GM15510 (cell line): ENCODE measurements around the gene SNAPC1.

Source experiments
- POLR2A ChIP-seq: IDR thresholded peaks from 3 replicates; pipeline ENCODE4 v1.6.1; 2011; ENCODE audit warnings: borderline replicate concordance; ENCODE audit not compliant: insufficient read length; ENCODE audit errors: extremely low read depth

SNAPC1 gene

GRCh38 chr14:61739133-61739532, 23.1 kb upstream of the SNAPC1 start:
- no peak for TF ChIP-seq POLR2A

GRCh38 chr14:61742371-61742770, 19.8 kb upstream of the SNAPC1 start:
- TF ChIP-seq POLR2A = no peak

- no peak for TF ChIP-seq POLR2A
Measured at GRCh38 chr14:61744238-61744637, 18.0 kb upstream of the SNAPC1 start.

GRCh38 chr14:61746881-61747280, 15.3 kb upstream of the SNAPC1 start:
- TF ChIP-seq POLR2A = no peak

GRCh38 chr14:61747342-61747741, 14.9 kb upstream of the SNAPC1 start:
- TF ChIP-seq POLR2A = no peak

GRCh38 chr14:61749264-61749663, 13.0 kb upstream of the SNAPC1 start:
- no peak for TF ChIP-seq POLR2A

GRCh38 chr14:61749867-61750266, 12.4 kb upstream of the SNAPC1 start:
- no peak for TF ChIP-seq POLR2A

GRCh38 chr14:61750708-61751474, 11.3 kb upstream of the SNAPC1 start:
- peak; percentile 81 for TF ChIP-seq POLR2A

GRCh38 chr14:61751475-61751989, 10.7 kb upstream of the SNAPC1 start:
- TF ChIP-seq POLR2A = no peak

GRCh38 chr14:61752626-61753025, 9.6 kb upstream of the SNAPC1 start:
- TF ChIP-seq POLR2A = no peak

- TF ChIP-seq POLR2A = no peak
Measured at GRCh38 chr14:61753631-61754030, 8.6 kb upstream of the SNAPC1 start.

GRCh38 chr14:61754627-61755381, 7.4 kb upstream of the SNAPC1 start:
- no peak for TF ChIP-seq POLR2A

GRCh38 chr14:61756135-61756534, 6.1 kb upstream of the SNAPC1 start:
- TF ChIP-seq POLR2A = no peak

- no peak for TF ChIP-seq POLR2A
Measured at GRCh38 chr14:61759878-61760277, 2.3 kb upstream of the SNAPC1 start.

- no peak for TF ChIP-seq POLR2A
Measured at GRCh38 chr14:61761557-61761956, 663 bp upstream of the SNAPC1 start.
